H1 (cell line): ENCODE measurements around the gene GNAI1. TPM values are rescaled to one million over a fixed set of nuclear protein-coding genes. Genes with fewer than 3 reads are reported as not detected.

Source experiments
- CTCF ChIA-PET: fragments of 300-600 bp; sonication (Branson Sonifier 250); formaldehyde crosslinking; loops from one replicate; lab custom pipeline; 2021; ENCODE audit not compliant: partially characterized antibody; lab: Charles Lee
- POLR2A ChIA-PET: fragments of 300-600 bp; sonication (Branson Sonifier 250); formaldehyde crosslinking; loops from one replicate; lab custom pipeline; 2021; ENCODE audit warnings: inconsistent platforms; ENCODE audit not compliant: partially characterized antibody; lab: Charles Lee
- DNase-seq, 2 experiments: peaks; one replicate each; pipeline versions ENCODE4 v3.0.0 to v3.0.0-alpha.2; 2010 to 2022; ENCODE audit warnings: low spot score in 2 of 2, low read depth in 1 of 2, mixed read lengths in 1 of 2
- FAIRE-seq: peaks from 2 replicates; lab custom pipeline; 2011; peaks lifted over from hg19 to GRCh38; lab: Jason Lieb, UNC
- H2AFZ ChIP-seq: 2 replicates; pipeline ENCODE4 v1.8.1; 2012; ENCODE audit warnings: low read length, inconsistent platforms
- H2AK5ac ChIP-seq: 2 replicates; pipeline ENCODE4 v1.6.1; 2013; ENCODE audit warnings: low read depth, low read length
- H2BK120ac ChIP-seq: replicated peaks from 2 replicates; pipeline ENCODE3; 2013; ENCODE audit warnings: low read depth, low read length, inconsistent platforms
- H2BK12ac ChIP-seq: 2 replicates; pipeline ENCODE4 v1.6.1; 2013; ENCODE audit warnings: low read depth, low read length
- H2BK15ac ChIP-seq: 2 replicates; pipeline ENCODE4 v1.6.1; 2013; ENCODE audit warnings: low read length
- H2BK20ac ChIP-seq: 2 replicates; pipeline ENCODE4 v1.6.1; 2013; ENCODE audit warnings: low read length
- H2BK5ac ChIP-seq: 2 replicates; pipeline ENCODE4 v1.6.1; 2013; ENCODE audit warnings: low read depth, low read length
- H3K14ac ChIP-seq: 2 replicates; pipeline ENCODE4 v1.6.1; 2013; ENCODE audit warnings: inconsistent platforms; ENCODE audit not compliant: insufficient read length
- H3K18ac ChIP-seq: 2 replicates; pipeline ENCODE4 v1.6.1; 2013; ENCODE audit warnings: low read length; ENCODE audit errors: extremely low read depth
- H3K23ac ChIP-seq: 2 replicates; pipeline ENCODE4 v1.6.1; 2013; ENCODE audit warnings: inconsistent platforms; ENCODE audit not compliant: insufficient read length
- H3K23me2 ChIP-seq: 2 replicates; pipeline ENCODE4 v1.6.1; 2013; ENCODE audit warnings: low read depth, low read length
- H3K27ac ChIP-seq: 2 replicates; pipeline ENCODE4 v1.6.1; 2011; ENCODE audit warnings: low read depth, low read length, inconsistent platforms
- H3K27me3 ChIP-seq, 4 experiments: replicated peaks in 1 of 4; 1 replicate in 1 of 4; 2 replicates in 3 of 4; pipeline versions ENCODE4 v1.6.1 to v1.8.1; 2011 to 2013; ENCODE audit warnings: low read length in 3 of 4, mild to moderate bottlenecking in 3 of 4, inconsistent platforms in 2 of 4, mixed read lengths in 2 of 4, moderate library complexity in 1 of 4; ENCODE audit not compliant: control insufficient read depth in 3 of 4, insufficient read depth in 3 of 4; ENCODE audit errors: extremely low read depth in 1 of 4
- H3K36me3 ChIP-seq, 4 experiments: 2 replicates each; pipeline versions ENCODE4 v1.6.1 to v1.8.1; 2011 to 2013; ENCODE audit warnings: mild to moderate bottlenecking in 4 of 4, low read length in 3 of 4, moderate library complexity in 2 of 4, control low read depth in 1 of 4, inconsistent platforms in 1 of 4; ENCODE audit not compliant: insufficient read depth in 4 of 4, control insufficient read depth in 2 of 4
- H3K4ac ChIP-seq: replicated peaks from 2 replicates; pipeline ENCODE3; 2013; ENCODE audit warnings: low read length, low read depth, mixed read lengths, inconsistent platforms; ENCODE audit not compliant: insufficient read length
- H3K4me1 ChIP-seq, 4 experiments: replicated peaks in 1 of 4; 1 replicate in 1 of 4; 2 replicates in 3 of 4; pipeline versions ENCODE4 v1.6.1 to v1.8.1; 2011 to 2013; ENCODE audit warnings: low read length in 3 of 4, inconsistent platforms in 2 of 4, mixed read lengths in 1 of 4; ENCODE audit not compliant: insufficient read depth in 4 of 4, control insufficient read depth in 3 of 4
- H3K4me2 ChIP-seq, 2 experiments: 2 replicates each; pipeline versions ENCODE4 v1.6.1 to v1.8.1; 2011 to 2013; ENCODE audit warnings: low read depth in 2 of 2, low read length in 2 of 2, control low read depth in 1 of 2, inconsistent platforms in 1 of 2, mild to moderate bottlenecking in 1 of 2; ENCODE audit not compliant: insufficient read depth in 1 of 2
- H3K4me3 ChIP-seq, 4 experiments: fragments of 200-600, 300-600 bp in 1 of 4; sonication (generic), shearing (Covaris generic), sonication (Bioruptor Twin) in 1 of 4; 2 replicates each; pipeline versions ENCODE4 v1.5.1 to v1.8.1; 2011 to 2016; ENCODE audit warnings: low read length in 4 of 4, low read depth in 3 of 4, control low read depth in 2 of 4, inconsistent platforms in 2 of 4, mild to moderate bottlenecking in 2 of 4, mixed read lengths in 1 of 4, moderate library complexity in 1 of 4; ENCODE audit not compliant: insufficient read depth in 2 of 4; ENCODE audit errors: extremely low read depth in 1 of 4
- H3K56ac ChIP-seq: replicated peaks from 2 replicates; pipeline ENCODE3; 2013; ENCODE audit warnings: low read depth, mild to moderate bottlenecking, mixed read lengths, low read length, inconsistent platforms; ENCODE audit not compliant: insufficient read length
- H3K79me1 ChIP-seq: 2 replicates; pipeline ENCODE4 v1.6.1; 2013; ENCODE audit warnings: low read depth, low read length, control low read depth
- H3K79me2 ChIP-seq, 2 experiments: 2 replicates each; pipeline versions ENCODE4 v1.6.1 to v1.8.1; 2012 to 2013; ENCODE audit warnings: low read length in 2 of 2, mild to moderate bottlenecking in 2 of 2, inconsistent platforms in 1 of 2; ENCODE audit not compliant: insufficient read depth in 2 of 2, control insufficient read depth in 1 of 2
- H3K9ac ChIP-seq, 4 experiments: replicated peaks in 1 of 4; 1 replicate in 1 of 4; 2 replicates in 3 of 4; pipeline versions ENCODE4 v1.6.1 to v1.8.1; 2011 to 2013; ENCODE audit warnings: low read depth in 3 of 4, low read length in 3 of 4, control low read depth in 2 of 4, mild to moderate bottlenecking in 2 of 4, moderate library complexity in 2 of 4, inconsistent platforms in 1 of 4; ENCODE audit errors: extremely low read depth in 1 of 4
- H3K9me3 ChIP-seq, 2 experiments: 2 replicates each; pipeline versions ENCODE4 v1.6.1 to v1.8.1; 2012 to 2013; ENCODE audit warnings: mild to moderate bottlenecking in 2 of 2, moderate library complexity in 2 of 2, control low read depth in 1 of 2, inconsistent platforms in 1 of 2, low read depth in 1 of 2, low read length in 1 of 2, mixed read lengths in 1 of 2; ENCODE audit not compliant: insufficient read depth in 2 of 2
- H4K20me1 ChIP-seq, 2 experiments: replicated peaks in 1 of 2; 2 replicates each; pipeline versions ENCODE3 to v1.8.1; 2011 to 2013; ENCODE audit warnings: inconsistent platforms in 2 of 2, low read length in 2 of 2, mild to moderate bottlenecking in 1 of 2; ENCODE audit not compliant: insufficient read depth in 2 of 2, control insufficient read depth in 1 of 2
- H4K5ac ChIP-seq: 2 replicates; pipeline ENCODE4 v1.6.1; 2013; ENCODE audit warnings: low read length, low read depth, mixed read lengths, inconsistent platforms; ENCODE audit not compliant: insufficient read length
- H4K8ac ChIP-seq: 2 replicates; pipeline ENCODE4 v1.8.0; 2013; ENCODE audit warnings: mild to moderate bottlenecking, moderate library complexity, low read length, inconsistent platforms; ENCODE audit not compliant: insufficient read depth; ENCODE audit errors: extremely low read depth
- H4K91ac ChIP-seq: replicated peaks from 2 replicates; pipeline ENCODE3; 2013; ENCODE audit warnings: low read length, mixed read lengths, inconsistent platforms; ENCODE audit not compliant: insufficient read length
- ATF3 ChIP-seq: IDR thresholded peaks from 2 replicates; pipeline ENCODE4 v1.6.1; 2011; ENCODE audit warnings: low read depth, mild to moderate bottlenecking, low read length; ENCODE audit not compliant: insufficient read depth
- BRCA1 ChIP-seq: IDR thresholded peaks from 2 replicates; pipeline ENCODE4 v1.6.1; 2012; ENCODE audit warnings: low read depth, low read length, improper control_type of control experiment
- CBX5 ChIP-seq: fragments of 300-800, 300-1000 bp; sonication (generic); IDR thresholded peaks from 2 replicates; pipeline ENCODE4 v1.7.1; 2016; ENCODE audit warnings: antibody characterized with exemption, low read length, low read depth
- CEBPB ChIP-seq: IDR thresholded peaks from 2 replicates; pipeline ENCODE4 v1.6.1; 2012; ENCODE audit warnings: low read depth, low read length
- CHD1 ChIP-seq: IDR thresholded peaks from 2 replicates; pipeline ENCODE4 v1.6.1; 2012; ENCODE audit warnings: low read depth, low read length, improper control_type of control experiment
- CREB1 ChIP-seq: IDR thresholded peaks from 2 replicates; pipeline ENCODE4 v1.6.1; 2012; ENCODE audit warnings: inconsistent platforms
- EGR1 ChIP-seq: IDR thresholded peaks from 2 replicates; pipeline ENCODE4 v1.6.1; 2011; ENCODE audit warnings: low read depth, low read length, borderline replicate concordance
- GTF2F1 ChIP-seq: IDR thresholded peaks from 2 replicates; pipeline ENCODE4 v1.6.1; 2012; ENCODE audit warnings: low read depth, low read length, improper control_type of control experiment, borderline replicate concordance
- NANOG ChIP-seq: IDR thresholded peaks from 2 replicates; pipeline ENCODE4 v1.6.1; 2011; ENCODE audit warnings: low read length, low read depth, mild to moderate bottlenecking, inconsistent platforms; ENCODE audit not compliant: insufficient read depth, poor library complexity, severe bottlenecking
- SIRT6 ChIP-seq: IDR thresholded peaks from one replicate; pipeline ENCODE4 v1.7.1; 2012; ENCODE audit warnings: low read length, inconsistent platforms
- TAF1 ChIP-seq: IDR thresholded peaks from 2 replicates; pipeline ENCODE4 v1.6.1; 2011; ENCODE audit warnings: mild to moderate bottlenecking, low read depth, low read length
- TCF12 ChIP-seq: IDR thresholded peaks from 2 replicates; pipeline ENCODE4 v1.6.1; 2011; ENCODE audit warnings: low read depth, mild to moderate bottlenecking, low read length
- WGBS, 2 experiments: shearing (Covaris generic) in 1 of 2; methylation state at CpG; one replicate each; pipeline versions ENCODE4 v1.1.6 to v1.1.7; 2013 to 2015; ENCODE audit warnings: low lambda C conversion rate in 2 of 2, mixed read lengths in 2 of 2, inconsistent platforms in 1 of 2, low coverage in 1 of 2, missing lambda C conversion rate in 1 of 2; ENCODE audit not compliant: insufficient replicate concordance in 2 of 2, insufficient coverage in 1 of 2, insufficient read length in 1 of 2; ENCODE audit errors: extremely low coverage in 1 of 2, missing lambda C conversion rate in 1 of 2; 5-methylcytosine and 5-hydroxymethylcytosine counted together
- polyA plus RNA-seq, 7 experiments: library from polyadenylated mRNA; depleted of rRNA in 3 of 7; stranded (reverse) in 5 of 7; unstranded in 2 of 7; fragments of >200 nt in 5 of 7; fragments of 200-250 nt in 2 of 7; gene quantifications; 1 replicate in 5 of 7; 2 replicates in 1 of 7; 4 replicates in 1 of 7; pipeline versions ENCODE4 v1.2.1 to v1.2.3, GENCODE V29; 2011 to 2013; ENCODE audit warnings: missing spikeins in 2 of 7, mixed read lengths in 2 of 7
- total RNA-seq: library from RNA; stranded (reverse); fragmentation: NEBNext Ultra II Directional; extraction: Animal tissue kit (Norgen Biotek cat#: 25700); gene quantifications from 2 replicates; pipeline ENCODE4 v1.2.1, GENCODE V29; 2021
- TF ChIP-seq, protein P1 (sequence below): IDR thresholded peaks from 2 replicates; pipeline ENCODE4 v1.6.1; 2012; ENCODE audit warnings: low read length, inconsistent platforms

GNAI1 gene
- total and polyA plus RNA-seq, 2 of the 8 experiments (the other 6 are each of a cell fraction or from before 2014, with no cell fraction given), result 8.0 to 29.5 TPM

- H3K23ac ChIP-seq, result no peak overlapping the region
- H2AFZ ChIP-seq, result no peak overlapping the region
- no peaks in the 10 kb centered on the region for H3K9me3 ChIP-seq
- no peak overlapping the region for H2BK120ac ChIP-seq
- H3K27ac ChIP-seq, result no peak overlapping the region
- H2BK20ac ChIP-seq, result no peak overlapping the region
- no peak overlapping the region for H2BK15ac ChIP-seq
- H2BK12ac ChIP-seq, result no peak overlapping the region
- H3K79me2 ChIP-seq, result no peaks in the 10 kb centered on the region
- H3K4ac ChIP-seq, result no peak overlapping the region
- no peak overlapping the region for H4K8ac ChIP-seq
- H3K4me3 ChIP-seq, result no peak overlapping the region
- 91% methylated on average over 3 of the region's 3 CpGs; no CpG with 5 or more reads in 1 of the 2 experiments for WGBS, 2 experiments
- CTCF ChIA-PET, result interaction anchor here (0.8 to 1.0 kb wide), 2 partner anchors 22 to 113 kb away, joined by 4 to 6 read pairs; no protein-coding TSS in a partner anchor
- no peaks in the 10 kb centered on the region for H3K4me1 ChIP-seq
- no peak overlapping the region for H3K9ac ChIP-seq
- no peak overlapping the region for H3K14ac ChIP-seq
- TF ChIP-seq TCF12 (no peak), ATF3 (no peak), CEBPB (no peak), EGR1 (no peak), CHD1 (no peak), SIRT6 (no peak), GTF2F1 (no peak), CREB1 (no peak), TAF1 (no peak), NANOG (no peak), CBX5 (no peak), BRCA1 (no peak)
- TF ChIP-seq, protein P1, sequence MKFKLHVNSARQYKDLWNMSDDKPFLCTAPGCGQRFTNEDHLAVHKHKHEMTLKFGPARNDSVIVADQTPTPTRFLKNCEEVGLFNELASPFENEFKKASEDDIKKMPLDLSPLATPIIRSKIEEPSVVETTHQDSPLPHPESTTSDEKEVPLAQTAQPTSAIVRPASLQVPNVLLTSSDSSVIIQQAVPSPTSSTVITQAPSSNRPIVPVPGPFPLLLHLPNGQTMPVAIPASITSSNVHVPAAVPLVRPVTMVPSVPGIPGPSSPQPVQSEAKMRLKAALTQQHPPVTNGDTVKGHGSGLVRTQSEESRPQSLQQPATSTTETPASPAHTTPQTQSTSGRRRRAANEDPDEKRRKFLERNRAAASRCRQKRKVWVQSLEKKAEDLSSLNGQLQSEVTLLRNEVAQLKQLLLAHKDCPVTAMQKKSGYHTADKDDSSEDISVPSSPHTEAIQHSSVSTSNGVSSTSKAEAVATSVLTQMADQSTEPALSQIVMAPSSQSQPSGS, result no peak
- H4K5ac ChIP-seq, result no peak overlapping the region
- H3K4me2 ChIP-seq, result no peak overlapping the region
- H3K23me2 ChIP-seq, result no peaks in the 10 kb centered on the region
- FAIRE-seq (no peak), DNase-seq (no peak)
- no peaks in the 10 kb centered on the region for H4K20me1 ChIP-seq
- POLR2A ChIA-PET, result no interaction called here
- H3K27me3 ChIP-seq, result no peaks in the 10 kb centered on the region
- H4K91ac ChIP-seq, result no peak overlapping the region
- no peak overlapping the region for H2BK5ac ChIP-seq
- H2AK5ac ChIP-seq, result no peak overlapping the region
- H3K18ac ChIP-seq, result no peak overlapping the region
- H3K36me3 ChIP-seq, result peaks cover 0 to 23% (median 8%) of the 10 kb centered on the region in 4 experiments; a peak in 5 of 8 replicates
- H3K56ac ChIP-seq, result no peak overlapping the region
- no peaks in the 10 kb centered on the region for H3K79me1 ChIP-seq
Measured at GRCh38 chr7:80210400-80210799, 75.8 kb downstream of the GNAI1 start.
